ENCODE measurements around the gene IL23R.

Gene IL23R

GRCh38 chr1:67294836-67295617, 128.8 kb downstream of the IL23R start:
- Histone ChIP-seq H3K36me3 (ENCODE audit: control insufficient read depth, insufficient read depth, low read length) (no peaks in the 10 kb centered on the region), H3K4me3 (ENCODE audit: low read depth, low read length) (no peak overlapping the region), H3K27me3 (ENCODE audit: control insufficient read depth, insufficient read depth, low read length) (no peaks in the 10 kb centered on the region), H3K9me3 (ENCODE audit: control insufficient read depth, insufficient read depth, low read length) (no peaks in the 10 kb centered on the region), H3K4me1 (ENCODE audit: control insufficient read depth, insufficient read depth, low read length) (no peaks in the 10 kb centered on the region), H3K9ac (ENCODE audit: low read depth, low read length) (no peak overlapping the region)

GRCh38 chr1:67298762-67299161, 132.5 kb downstream of the IL23R start:
- Histone ChIP-seq H3K4me3 (ENCODE audit: low read depth, low read length) (no peak overlapping the region), H3K36me3 (ENCODE audit: control insufficient read depth, insufficient read depth, low read length) (no peaks in the 10 kb centered on the region), H3K4me1 (ENCODE audit: control insufficient read depth, insufficient read depth, low read length) (no peaks in the 10 kb centered on the region), H3K9me3 (ENCODE audit: control insufficient read depth, insufficient read depth, low read length) (no peaks in the 10 kb centered on the region), H3K27me3 (ENCODE audit: control insufficient read depth, insufficient read depth, low read length) (no peaks in the 10 kb centered on the region), H3K9ac (ENCODE audit: low read depth, low read length) (no peak overlapping the region)

- H3K27me3 ChIP-seq (ENCODE audit: control insufficient read depth, insufficient read depth, low read length), result no peaks in the 10 kb centered on the region
- H3K9me3 ChIP-seq (ENCODE audit: control insufficient read depth, insufficient read depth, low read length), result no peaks in the 10 kb centered on the region
- no peak overlapping the region for H3K9ac ChIP-seq (ENCODE audit: low read depth, low read length)
- H3K36me3 ChIP-seq (ENCODE audit: control insufficient read depth, insufficient read depth, low read length), result no peaks in the 10 kb centered on the region
- no peak overlapping the region for H3K4me3 ChIP-seq (ENCODE audit: low read depth, low read length)
- no peaks in the 10 kb centered on the region for H3K4me1 ChIP-seq (ENCODE audit: control insufficient read depth, insufficient read depth, low read length)
Measured at GRCh38 chr1:67299296-67299695, 133.0 kb downstream of the IL23R start.

GRCh38 chr1:67300561-67300960, 134.3 kb downstream of the IL23R start:
- Histone ChIP-seq H3K27me3 (ENCODE audit: control insufficient read depth, insufficient read depth, low read length) (no peaks in the 10 kb centered on the region), H3K4me1 (ENCODE audit: control insufficient read depth, insufficient read depth, low read length) (no peaks in the 10 kb centered on the region), H3K9ac (ENCODE audit: low read depth, low read length) (no peak overlapping the region), H3K9me3 (ENCODE audit: control insufficient read depth, insufficient read depth, low read length) (no peaks in the 10 kb centered on the region), H3K4me3 (ENCODE audit: low read depth, low read length) (no peak overlapping the region), H3K36me3 (ENCODE audit: control insufficient read depth, insufficient read depth, low read length) (no peaks in the 10 kb centered on the region)

GRCh38 chr1:67304023-67304422, 137.8 kb downstream of the IL23R start:
- peaks cover 21% of the 10 kb centered on the region for H3K27me3 ChIP-seq (ENCODE audit: control insufficient read depth, insufficient read depth, low read length)
- H3K9me3 ChIP-seq (ENCODE audit: control insufficient read depth, insufficient read depth, low read length), result no peaks in the 10 kb centered on the region
- no peak overlapping the region for H3K4me3 ChIP-seq (ENCODE audit: low read depth, low read length)
- H3K4me1 ChIP-seq (ENCODE audit: control insufficient read depth, insufficient read depth, low read length), result peaks cover 2% of the 10 kb centered on the region
- no peak overlapping the region for H3K9ac ChIP-seq (ENCODE audit: low read depth, low read length)
- no peaks in the 10 kb centered on the region for H3K36me3 ChIP-seq (ENCODE audit: control insufficient read depth, insufficient read depth, low read length)

GRCh38 chr1:67306547-67306946, 140.3 kb downstream of the IL23R start:
- peaks cover 2% of the 10 kb centered on the region for H3K4me1 ChIP-seq (ENCODE audit: control insufficient read depth, insufficient read depth, low read length)
- H3K36me3 ChIP-seq (ENCODE audit: control insufficient read depth, insufficient read depth, low read length), result no peaks in the 10 kb centered on the region
- peak overlapping the region; percentile 76 for H3K4me3 ChIP-seq (ENCODE audit: low read depth, low read length)
- H3K27me3 ChIP-seq (ENCODE audit: control insufficient read depth, insufficient read depth, low read length), result peaks cover 26% of the 10 kb centered on the region
- no peaks in the 10 kb centered on the region for H3K9me3 ChIP-seq (ENCODE audit: control insufficient read depth, insufficient read depth, low read length)
- no peak overlapping the region for H3K9ac ChIP-seq (ENCODE audit: low read depth, low read length)

- H3K27me3 ChIP-seq (ENCODE audit: control insufficient read depth, insufficient read depth, low read length), result peaks cover 26% of the 10 kb centered on the region
- no peak within 1 kb of the TSS for H3K9ac ChIP-seq (ENCODE audit: low read depth, low read length)
- peak within 1 kb of the TSS; percentile 76 for H3K4me3 ChIP-seq (ENCODE audit: low read depth, low read length)
- H3K9me3 ChIP-seq (ENCODE audit: control insufficient read depth, insufficient read depth, low read length), result no peaks in the 10 kb centered on the region
- no peaks in the 10 kb centered on the region for H3K36me3 ChIP-seq (ENCODE audit: control insufficient read depth, insufficient read depth, low read length)
- H3K4me1 ChIP-seq (ENCODE audit: control insufficient read depth, insufficient read depth, low read length), result peaks cover 2% of the 10 kb centered on the region
Measured at GRCh38 chr1:67307251-67308060, 141.2 kb downstream of the IL23R start, which contains the start of gene IL12RB2. Gene IL12RB2, plus strand, starts transcription at chr1:67307873. Its CDS starts 12,496 bp downstream, at chr1:67320369.

GRCh38 chr1:67308136-67308535, 141.9 kb downstream of the IL23R start:
- Histone ChIP-seq H3K9me3 (ENCODE audit: control insufficient read depth, insufficient read depth, low read length) (no peaks in the 10 kb centered on the region), H3K4me3 (ENCODE audit: low read depth, low read length) (peak overlapping the region; percentile 76), H3K9ac (ENCODE audit: low read depth, low read length) (no peak overlapping the region)

More at GRCh38 chr1:67308136-67308535, 141.9 kb downstream of the IL23R start:
- no peaks in the 10 kb centered on the region for H3K36me3 ChIP-seq (ENCODE audit: control insufficient read depth, insufficient read depth, low read length)
- H3K4me1 ChIP-seq (ENCODE audit: control insufficient read depth, insufficient read depth, low read length), result peaks cover 2% of the 10 kb centered on the region
- H3K27me3 ChIP-seq (ENCODE audit: control insufficient read depth, insufficient read depth, low read length), result peaks cover 26% of the 10 kb centered on the region

Data from iPS-15b (cell line).